ENCODE measurements around the gene SORCS2. TPM values are rescaled to one million over a fixed set of nuclear protein-coding genes. Genes with fewer than 3 reads are reported as not detected.

The SORCS2 gene
- total and polyA plus RNA-seq, 2 of the 4 experiments (the other 2 are of a cell fraction), result 0.36 to 0.62 TPM

DNA sequence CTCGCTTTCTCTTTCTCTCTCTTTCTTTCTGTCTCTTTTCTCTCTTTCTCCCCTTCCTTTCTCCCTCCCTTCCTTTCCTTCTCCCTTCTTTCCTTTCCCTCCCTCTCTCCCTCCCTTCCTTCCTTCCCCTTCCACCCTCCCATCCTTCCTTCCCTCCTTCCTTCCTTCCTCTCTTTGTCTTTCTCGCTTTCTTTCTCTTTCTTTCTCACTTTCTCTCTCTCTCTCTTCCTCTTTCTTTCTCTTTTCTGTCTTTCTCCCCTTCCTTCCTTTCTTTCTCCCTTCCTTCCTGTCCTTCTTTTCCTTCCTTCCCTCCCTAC is 2.1 kb upstream of the SORCS2 start:
- no peak overlapping the region for H2AK9ac ChIP-seq (replicated peaks; ENCODE audit: low read depth, low read length, poor library complexity)
- peaks cover 3% of the 10 kb centered on the region; the same call in 1 of the 2 replicates for H3K4me1 ChIP-seq (ENCODE audit: control insufficient read depth, insufficient read depth, low read length)
- H3K14ac ChIP-seq (replicated peaks; ENCODE audit: low read depth, low read length), result no peak overlapping the region
- no peak for DNase-seq
- H3K9me3 ChIP-seq (ENCODE audit: control insufficient read depth, insufficient read depth, low read length), result no peaks in the 10 kb centered on the region
- POLR2A ChIA-PET (ENCODE audit: unreplicated experiment), result no interaction called here
- in situ Hi-C loops (cut with MboI; ENCODE audit: low sequenced_read_pairs), result loop anchor here (10.0 kb wide), 1 partner anchor 535 kb away; no protein-coding TSS in a partner anchor
- H3K4ac ChIP-seq (ENCODE audit: low read depth, low read length), result no peak overlapping the region
- H3K4me3 ChIP-seq (ENCODE audit: insufficient read depth, low read depth, low read length), result no peak overlapping the region
- H2AFZ ChIP-seq (replicated peaks; ENCODE audit: low read length, poor library complexity), result no peak overlapping the region
- intact Hi-C loops (cut with micrococcal nuclease), result loop anchor here (5.0 to 10.0 kb wide), 2 partner anchors 88 to 795 kb away; no protein-coding TSS in a partner anchor
- no peak overlapping the region for H2BK120ac ChIP-seq (ENCODE audit: low read depth, low read length)
- H2BK20ac ChIP-seq (ENCODE audit: low read depth, low read length), result no peak overlapping the region
- H3K56ac ChIP-seq (ENCODE audit: extremely low read depth, insufficient read depth, low read length), result no peak overlapping the region
- no peak overlapping the region for H4K91ac ChIP-seq (ENCODE audit: insufficient read depth, low read depth, low read length)
- TF ChIP-seq RCOR1 (IDR thresholded peaks at IDR 0.05; ENCODE audit: insufficient replicate concordance, low read length), result no peak
- no peak for TF ChIP-seq MAFK (IDR thresholded peaks at IDR 0.05; ENCODE audit: low read depth, low read length)
- TF ChIP-seq, protein P1, sequence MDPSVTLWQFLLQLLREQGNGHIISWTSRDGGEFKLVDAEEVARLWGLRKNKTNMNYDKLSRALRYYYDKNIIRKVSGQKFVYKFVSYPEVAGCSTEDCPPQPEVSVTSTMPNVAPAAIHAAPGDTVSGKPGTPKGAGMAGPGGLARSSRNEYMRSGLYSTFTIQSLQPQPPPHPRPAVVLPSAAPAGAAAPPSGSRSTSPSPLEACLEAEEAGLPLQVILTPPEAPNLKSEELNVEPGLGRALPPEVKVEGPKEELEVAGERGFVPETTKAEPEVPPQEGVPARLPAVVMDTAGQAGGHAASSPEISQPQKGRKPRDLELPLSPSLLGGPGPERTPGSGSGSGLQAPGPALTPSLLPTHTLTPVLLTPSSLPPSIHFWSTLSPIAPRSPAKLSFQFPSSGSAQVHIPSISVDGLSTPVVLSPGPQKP (IDR thresholded peaks at IDR 0.05; ENCODE audit: borderline replicate concordance, low read depth, low read length), result no peak
- TF ChIP-seq, protein P2, sequence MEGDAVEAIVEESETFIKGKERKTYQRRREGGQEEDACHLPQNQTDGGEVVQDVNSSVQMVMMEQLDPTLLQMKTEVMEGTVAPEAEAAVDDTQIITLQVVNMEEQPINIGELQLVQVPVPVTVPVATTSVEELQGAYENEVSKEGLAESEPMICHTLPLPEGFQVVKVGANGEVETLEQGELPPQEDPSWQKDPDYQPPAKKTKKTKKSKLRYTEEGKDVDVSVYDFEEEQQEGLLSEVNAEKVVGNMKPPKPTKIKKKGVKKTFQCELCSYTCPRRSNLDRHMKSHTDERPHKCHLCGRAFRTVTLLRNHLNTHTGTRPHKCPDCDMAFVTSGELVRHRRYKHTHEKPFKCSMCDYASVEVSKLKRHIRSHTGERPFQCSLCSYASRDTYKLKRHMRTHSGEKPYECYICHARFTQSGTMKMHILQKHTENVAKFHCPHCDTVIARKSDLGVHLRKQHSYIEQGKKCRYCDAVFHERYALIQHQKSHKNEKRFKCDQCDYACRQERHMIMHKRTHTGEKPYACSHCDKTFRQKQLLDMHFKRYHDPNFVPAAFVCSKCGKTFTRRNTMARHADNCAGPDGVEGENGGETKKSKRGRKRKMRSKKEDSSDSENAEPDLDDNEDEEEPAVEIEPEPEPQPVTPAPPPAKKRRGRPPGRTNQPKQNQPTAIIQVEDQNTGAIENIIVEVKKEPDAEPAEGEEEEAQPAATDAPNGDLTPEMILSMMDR (conservative IDR thresholded peaks at IDR 0.05; ENCODE audit: low read depth, low read length), result no peak
- TF ChIP-seq SMC3 (IDR thresholded peaks at IDR 0.05; ENCODE audit: low read depth, low read length), result no peak
- dilution Hi-C loops (cut with HindIII; ENCODE audit: low sequenced_read_pairs, unreplicated experiment), result no loop called here
- H3K27ac ChIP-seq (ENCODE audit: insufficient read depth, low read length), result no peak overlapping the region
- no peak overlapping the region for H3K9ac ChIP-seq (ENCODE audit: low read depth, low read length)
- H3K23ac ChIP-seq (ENCODE audit: low read depth, low read length), result no peak overlapping the region
- no peak overlapping the region for H2BK5ac ChIP-seq (ENCODE audit: low read depth, low read length, poor library complexity, severe bottlenecking)
- no peak overlapping the region for H3K4me2 ChIP-seq (ENCODE audit: low read depth, low read length)
- H3K9me1 ChIP-seq (ENCODE audit: insufficient read depth, low read length), result no peaks in the 10 kb centered on the region
- H3K36me3 ChIP-seq (ENCODE audit: control insufficient read depth, insufficient read depth, low read length), result no peaks in the 10 kb centered on the region
- BruUV-seq (replicated peaks), result no TSS peak
- WGBS, 2 experiments (ENCODE audit: extremely low coverage in 2 of 2, insufficient read length in 1 of 2), result 62% methylated on average over 2 of the region's 2 CpGs; no CpG with 5 or more reads in 1 of the 2 experiments
- no peak overlapping the region for H2AK5ac ChIP-seq (ENCODE audit: low read depth, low read length)
- no peak overlapping the region for H4K5ac ChIP-seq (ENCODE audit: low read depth, low read length)
- peaks cover 78% of the 10 kb centered on the region for H3K27me3 ChIP-seq (ENCODE audit: control insufficient read depth, insufficient read depth, low read length)
- H3K18ac ChIP-seq (ENCODE audit: low read depth, low read length), result no peak overlapping the region
- no peak overlapping the region for H2BK15ac ChIP-seq (ENCODE audit: low read depth, low read length)
- no peak overlapping the region for H4K8ac ChIP-seq (ENCODE audit: low read depth in 2 of 2, low read length in 2 of 2)
- ATAC-seq (ENCODE audit: low read depth), result no peak
- no peaks in the 10 kb centered on the region for H3K79me1 ChIP-seq (ENCODE audit: low read depth in 1 of 2, low read length in 2 of 2)
- CTCF ChIA-PET, result interaction anchor here (1.1 kb wide), 1 partner anchor 146 kb away, joined by 3 read pairs; no protein-coding TSS in a partner anchor
- H4K20me1 ChIP-seq (ENCODE audit: insufficient read depth, low read length), result peaks cover 3% of the 10 kb centered on the region; the same call in 1 of the 2 replicates
